GM12878 (cell line): Measurements from ENCODE around the gene MYBPC2. TPM values are rescaled to one million over a fixed set of nuclear protein-coding genes. Genes with fewer than 3 reads are reported as not detected.
A peak's percentile ranks its signal among the peaks of the same experiment; 100 is the strongest.

Source experiments
- ATAC-seq: fragments of 200-7000 bp; cut with Tn5 transposase; 3 replicates; pipeline ENCODE4 v1.9.1; 2020; ENCODE audit warnings: mild to moderate bottlenecking, moderate library complexity
- BruUV-seq: library from RNA; stranded (reverse); fragments of 400-500 nt; replicated peaks from 2 replicates; lab custom pipeline; 2021; lab: Mats Ljungman, UMichigan
- CTCF ChIA-PET: fragments of 300-600 bp; sonication (Branson Sonifier 250); formaldehyde crosslinking; extraction: SDS; loops from one replicate; lab custom pipeline; 2021; ENCODE audit warnings: inconsistent platforms; lab: Yijun Ruan, JAX
- POLR2A ChIA-PET: fragments of 350-600 bp; formaldehyde crosslinking; extraction: SDS; loops from one replicate; lab custom pipeline; 2021; ENCODE audit warnings: inconsistent platforms; lab: Charles Lee
- RAD21 ChIA-PET: fragments of 300-600 bp; sonication (Branson Sonifier 250); formaldehyde crosslinking; loops from one replicate; lab custom pipeline; 2023; ENCODE audit warnings: antibody characterized with exemption; ENCODE audit not compliant: unreplicated experiment; lab: Charles Lee
- SMC1A ChIA-PET: fragments of 300-600 bp; sonication (Branson Sonifier 250); formaldehyde crosslinking; loops from one replicate; lab custom pipeline; 2023; ENCODE audit not compliant: unreplicated experiment, uncharacterized antibody; lab: Charles Lee
- DNase-seq: peaks from one replicate; pipeline ENCODE4 v3.0.0-alpha.2; 2011; ENCODE audit warnings: low read depth, low spot score
- FAIRE-seq: peaks from 3 replicates; lab custom pipeline; 2011; peaks lifted over from hg19 to GRCh38; lab: Jason Lieb, UNC
- H2AFZ ChIP-seq: 2 replicates; pipeline ENCODE4 v1.6.0; 2011; ENCODE audit warnings: low read depth, low read length, control low read depth; ENCODE audit not compliant: control insufficient read depth
- H3K27ac ChIP-seq: 2 replicates; pipeline ENCODE4 v1.5.1; 2011; ENCODE audit warnings: control low read depth; ENCODE audit not compliant: control insufficient read depth, insufficient read depth
- H3K27me3 ChIP-seq, 2 experiments: replicated peaks in 1 of 2; 2 replicates each; pipeline versions ENCODE4 v1.6.0 to v1.6.1; 2011; ENCODE audit warnings: low read length in 1 of 2; ENCODE audit not compliant: control insufficient read depth in 2 of 2, insufficient read depth in 2 of 2
- H3K36me3 ChIP-seq, 2 experiments: 2 replicates each; pipeline ENCODE4 v1.5.1; 2011; ENCODE audit warnings: low read length in 1 of 2; ENCODE audit not compliant: control insufficient read depth in 2 of 2, insufficient read depth in 2 of 2
- H3K4me1 ChIP-seq: 2 replicates; pipeline ENCODE4 v1.6.1; 2011; ENCODE audit warnings: mild to moderate bottlenecking, low read length, moderate library complexity, mixed read lengths; ENCODE audit not compliant: control insufficient read depth, insufficient read depth
- H3K4me2 ChIP-seq: 2 replicates; pipeline ENCODE4 v1.6.0; 2011; ENCODE audit warnings: control low read depth; ENCODE audit not compliant: control insufficient read depth, insufficient read depth
- H3K4me3 ChIP-seq: fragments of 200-600 bp; sonication (generic); 2 replicates; pipeline ENCODE4 v1.5.1; 2016
- H3K79me2 ChIP-seq: 2 replicates; pipeline ENCODE4 v1.6.0; 2011; ENCODE audit warnings: low read length; ENCODE audit not compliant: control insufficient read depth, insufficient read depth
- H3K9ac ChIP-seq: 2 replicates; pipeline ENCODE4 v1.8.0; 2011; ENCODE audit warnings: low read length, control low read depth, mixed read lengths; ENCODE audit not compliant: control insufficient read depth, insufficient read depth
- H3K9me3 ChIP-seq: replicated peaks from 3 replicates; pipeline ENCODE4 v1.5.1; 2011; ENCODE audit warnings: mild to moderate bottlenecking, low read length; ENCODE audit not compliant: control insufficient read depth, insufficient read depth
- H4K20me1 ChIP-seq: 2 replicates; pipeline ENCODE4 v1.6.0; 2011; ENCODE audit not compliant: control insufficient read depth, insufficient read depth
- ATF7 ChIP-seq: fragments of 450-650 bp; IDR thresholded peaks from 2 replicates; pipeline ENCODE4 v1.6.1; 2016; ENCODE audit warnings: low read depth, mild to moderate bottlenecking
- BHLHE40 ChIP-seq, 2 experiments: fragments of 450-650 bp in 1 of 2; IDR thresholded peaks; 2 replicates each; pipeline ENCODE4 v1.6.1; 2011 to 2017; ENCODE audit warnings: low read depth in 2 of 2, borderline replicate concordance in 1 of 2, improper control_type of control experiment in 1 of 2, low read length in 1 of 2, mild to moderate bottlenecking in 1 of 2
- ESRRA ChIP-seq: IDR thresholded peaks from 2 replicates; pipeline ENCODE4 v1.6.1; 2012; ENCODE audit warnings: mild to moderate bottlenecking, low read length, improper control_type of control experiment
- HDGF ChIP-seq: fragments of 450-650 bp; IDR thresholded peaks from 2 replicates; pipeline ENCODE4 v1.6.1; 2016; ENCODE audit warnings: antibody characterized with exemption
- IKZF2 ChIP-seq, 2 experiments: fragments of 450-650 bp; IDR thresholded peaks; 2 replicates each; pipeline ENCODE4 v1.6.1; 2017; ENCODE audit warnings: mild to moderate bottlenecking in 2 of 2, moderate library complexity in 2 of 2
- JUND ChIP-seq: IDR thresholded peaks from 2 replicates; pipeline ENCODE4 v1.6.1; 2012; ENCODE audit warnings: low read depth, mild to moderate bottlenecking, low read length, improper control_type of control experiment, moderate library complexity
- MAX ChIP-seq: IDR thresholded peaks from 2 replicates; pipeline ENCODE4 v1.6.1; 2012; ENCODE audit warnings: low read depth, low read length, improper control_type of control experiment
- MEF2B ChIP-seq: fragments of 450-650 bp; IDR thresholded peaks from 2 replicates; pipeline ENCODE4 v1.6.1; 2018; ENCODE audit warnings: mild to moderate bottlenecking, moderate library complexity; ENCODE audit not compliant: partially characterized antibody, poor library complexity, severe bottlenecking
- RELB ChIP-seq: fragments of 450-650 bp; IDR thresholded peaks from 2 replicates; pipeline ENCODE4 v1.6.1; 2017; ENCODE audit warnings: low read depth, mild to moderate bottlenecking, moderate library complexity
- SMARCA5 ChIP-seq: fragments of 450-650 bp; IDR thresholded peaks from 2 replicates; pipeline ENCODE4 v1.6.1; 2017; ENCODE audit warnings: mild to moderate bottlenecking
- SREBF1 ChIP-seq: IDR thresholded peaks from 2 replicates; pipeline ENCODE4 v1.6.1; 2012; ENCODE audit warnings: mild to moderate bottlenecking, low read length
- TCF3 ChIP-seq: IDR thresholded peaks from 2 replicates; pipeline ENCODE4 v1.6.1; 2012; ENCODE audit warnings: low read depth, mild to moderate bottlenecking, low read length, borderline replicate concordance; ENCODE audit not compliant: insufficient read depth
- ZBED1 ChIP-seq: IDR thresholded peaks from 2 replicates; pipeline ENCODE4 v1.6.1; 2016; ENCODE audit warnings: borderline replicate concordance
- ZNF217 ChIP-seq: fragments of 450-650 bp; IDR thresholded peaks from 2 replicates; pipeline ENCODE4 v1.6.1; 2017; ENCODE audit warnings: antibody characterized with exemption, mild to moderate bottlenecking
- ZNF24 ChIP-seq: fragments of 450-650 bp; IDR thresholded peaks from 2 replicates; pipeline ENCODE4 v1.6.1; 2017; ENCODE audit warnings: antibody characterized with exemption, mild to moderate bottlenecking
- ZNF687 ChIP-seq: fragments of 450-650 bp; IDR thresholded peaks from 2 replicates; pipeline ENCODE4 v1.6.1; 2017; ENCODE audit warnings: mild to moderate bottlenecking, moderate library complexity
- WGBS: methylation state at CpG from one replicate; pipeline ENCODE4 v1.1.6; 2016; ENCODE audit warnings: low lambda C conversion rate; ENCODE audit not compliant: insufficient replicate concordance, insufficient coverage; ENCODE audit errors: missing lambda C conversion rate; 5-methylcytosine and 5-hydroxymethylcytosine counted together
- in situ Hi-C: fragments of 300-500 bp; cut with MboI; formaldehyde crosslinking; loops from 9 replicates; pipeline ENCODE4 v1.14.3; 2018; ENCODE audit warnings: mixed read lengths
- intact Hi-C: fragments of 100-400 bp; cut with micrococcal nuclease; formaldehyde crosslinking; loops from one replicate; pipeline ENCODE4 v1.14.2; 2022; ENCODE audit not compliant: unreplicated experiment
- polyA plus RNA-seq, 11 experiments: library from polyadenylated mRNA; depleted of rRNA in 4 of 11; unstranded in 6 of 11; stranded (reverse) in 5 of 11; fragments of >200 nt; fragmentation: Nextera tagmentation in 4 of 11; fragmentation: Illumina TruSeq in 1 of 11; extraction: Ambion mirVana in 4 of 11; extraction: Trizol in 1 of 11; gene quantifications; 1 replicate in 1 of 11; 2 replicates in 10 of 11; pipeline versions ENCODE4 v1.2.1 to v1.2.3, GENCODE V29; 2011 to 2016; ENCODE audit warnings: inconsistent platforms in 2 of 11, missing spikeins in 2 of 11, low read depth in 1 of 11
- total RNA-seq, 4 experiments: library from RNA; depleted of rRNA in 3 of 4; stranded (reverse); fragments of >200 nt in 3 of 4; fragmentation: Illumina TruSeq in 1 of 4; extraction: Trizol in 1 of 4; gene quantifications; 2 replicates each; pipeline versions ENCODE4 v1.2.1 to v1.2.3, GENCODE V29; 2013 to 2021

Gene MYBPC2
- total and polyA plus RNA-seq, 10 of the 15 experiments (the other 5 are each of a cell fraction or from before 2014, with no cell fraction given): 0.09 to 2.6 (median 0.61) TPM

GRCh38 chr19:50417111-50418081, 15.3 kb upstream of the MYBPC2 start:
- Histone ChIP-seq H3K4me1 (peaks cover 40% of the 10 kb centered on the region), H3K9me3 (no peaks in the 10 kb centered on the region), H3K9ac (peak overlapping the region; percentile 60; the same call in 1 of the 2 replicates)
- TF ChIP-seq ESRRA (no peak), SREBF1 (no peak), SMARCA5 (peak; percentile 89), JUND (no peak), ZNF24 (no peak), ATF7 (peak; percentile 22; the same call in 1 of the 2 replicates), IKZF2 (IDR thresholded peaks at IDR 0.05) (peak in 1 of 2 experiments; percentile 6; a peak in 1 of 4 replicates), ZBED1 (no peak), TCF3 (0 out of 2 replicates have a peak, but pooled peaks have one; percentile 19), BHLHE40 (IDR thresholded peaks at IDR 0.05; ENCODE audit: borderline replicate concordance in 1 of 2, low read depth in 2 of 2, low read length in 1 of 2) (0 out of 4 replicates have a peak, but pooled peaks of 1 of the 2 experiments have one; percentile 5), MEF2B (peak; percentile 94), HDGF (0 out of 2 replicates have a peak, but pooled peaks have one; percentile 75), ZNF687 (0 out of 2 replicates have a peak, but pooled peaks have one; percentile 3), RELB (0 out of 2 replicates have a peak, but pooled peaks have one; percentile 12), MAX (no peak), ZNF217 (0 out of 2 replicates have a peak, but pooled peaks have one; percentile 22)

More at GRCh38 chr19:50417111-50418081, 15.3 kb upstream of the MYBPC2 start:
- SMC1A ChIA-PET: interaction anchor here (1.0 kb wide), 1 partner anchor 32 kb away, joined by 4 read pairs; no protein-coding TSS in a partner anchor
- Histone ChIP-seq H3K36me3 (peaks cover 0 to 5% of the 10 kb centered on the region in 2 experiments; a peak in 3 of 4 replicates), H4K20me1 (no peaks in the 10 kb centered on the region), H3K4me2 (peak overlapping the region; percentile 72), H3K27ac (peak overlapping the region; percentile 95), H3K4me3 (peak overlapping the region; percentile 78; the same call in 1 of the 2 replicates), H3K27me3 (no peaks in the 10 kb centered on the region), H2AFZ (no peak overlapping the region), H3K79me2 (peaks cover 31% of the 10 kb centered on the region)
- RAD21 ChIA-PET: interaction anchor here (0.6 to 2.7 kb wide), 8 partner anchors 11 to 88 kb away, joined by 3 to 6 read pairs (median 4); partner anchors contain the start of genes KCNC3 and NAPSA
- in situ Hi-C loops (no loop called here), intact Hi-C loops (loop anchor here (2.0 kb wide), 3 partner anchors 15 to 49 kb away; partner anchors contain the start of gene MYBPC2)
- WGBS: 36% methylated on average over 24 of the region's 42 CpGs
- DNase-seq: no peak
- no peak for FAIRE-seq
- CTCF ChIA-PET: interaction anchor here (0.7 to 4.2 kb wide), 4 partner anchors 13 to 60 kb away, joined by 3 to 30 read pairs (median 16); no protein-coding TSS in a partner anchor
- BruUV-seq: no TSS peak
- POLR2A ChIA-PET: interaction anchor here (0.6 to 4.8 kb wide), 9 partner anchors 12 to 1544 kb away, joined by 3 to 26 read pairs (median 4); no protein-coding TSS in a partner anchor
- no peak for ATAC-seq
